Body of pancreas (tissue), 4 donors: ENCODE data around the gene TENT4B. TPM values are rescaled to one million over a fixed set of nuclear protein-coding genes. Genes with fewer than 3 reads are reported as not detected.

Experiments
- ATAC-seq: fragments of 150-250 bp; one replicate; pipeline ENCODE4 v1.9.1; 2016
- DNase-seq, 4 donors: peaks; one replicate each; pipeline ENCODE4 v3.0.0-alpha.2; 2019
- H3K27ac ChIP-seq, 4 donors: fragments of 200-600 bp; sonication (generic); 1 replicate in 3 of 4; 2 replicates in 1 of 4; pipeline versions ENCODE4 v1.5.1 to v1.6.1; 2016 to 2019; ENCODE audit warnings: mild to moderate bottlenecking in 1 of 4, mixed read lengths in 1 of 4, moderate library complexity in 1 of 4
- H3K27me3 ChIP-seq, 2 donors: fragments of 200-600 bp; sonication (generic); one replicate each; pipeline ENCODE4 v1.6.0; 2016; ENCODE audit warnings: mild to moderate bottlenecking in 1 of 2
- H3K36me3 ChIP-seq, 2 donors: fragments of 200-600 bp; sonication (generic); replicated peaks in 1 of 2; 2 replicates each; pipeline ENCODE4 v1.5.1; 2016; ENCODE audit warnings: low read depth in 2 of 2; ENCODE audit not compliant: insufficient read depth in 1 of 2
- H3K4me1 ChIP-seq: fragments of 200-600 bp; sonication (generic); one replicate; pipeline ENCODE4 v1.6.0; 2016
- H3K4me3 ChIP-seq, 2 donors: fragments of 200-600 bp; sonication (generic); 1 replicate in 1 of 2; 2 replicates in 1 of 2; pipeline ENCODE4 v1.5.1; 2016 to 2019
- H3K9me3 ChIP-seq, 3 donors: fragments of 200-600 bp; sonication (generic); 1 replicate in 2 of 3; 2 replicates in 1 of 3; pipeline ENCODE4 v1.5.1; 2016
- POLR2A ChIP-seq, 3 donors: fragments of 450-650 bp; IDR thresholded peaks; one replicate each; pipeline ENCODE4 v1.6.1; 2016; ENCODE audit warnings: antibody characterized with exemption in 3 of 3, mild to moderate bottlenecking in 2 of 3
- WGBS, 2 donors: methylation state at CpG; one replicate each; pipeline ENCODE4 v1.1.5; 2017; 5-methylcytosine and 5-hydroxymethylcytosine counted together
- intact Hi-C: fragments of 100-400 bp; cut with DNase I; formaldehyde crosslinking; loops from one replicate; pipeline ENCODE4 v1.15.1; 2023
- small RNA-seq: library from RNA; depleted of rRNA; stranded (forward); fragments of <200 nt; gene quantifications from one replicate; pipeline ENCODE3, GENCODE V24; 2016
- total RNA-seq, 2 donors: library from RNA; depleted of rRNA; stranded (reverse); fragments of >200 nt; gene quantifications; one replicate each; pipeline ENCODE4 v1.1.0, GENCODE V29; 2016
- TF ChIP-seq, protein P1 (sequence below), 7 experiments: fragments of 450-650 bp in 4 of 7; fragments of 200-600 bp in 3 of 7; sonication (generic) in 3 of 7; IDR thresholded peaks; one replicate each; pipeline ENCODE4 v1.5.1; 2016 to 2019; ENCODE audit warnings: antibody characterized with exemption in 7 of 7

The TENT4B gene
- total RNA-seq, 2 donors from 2014 or later = 2.0 to 7.0 TPM

DNA sequence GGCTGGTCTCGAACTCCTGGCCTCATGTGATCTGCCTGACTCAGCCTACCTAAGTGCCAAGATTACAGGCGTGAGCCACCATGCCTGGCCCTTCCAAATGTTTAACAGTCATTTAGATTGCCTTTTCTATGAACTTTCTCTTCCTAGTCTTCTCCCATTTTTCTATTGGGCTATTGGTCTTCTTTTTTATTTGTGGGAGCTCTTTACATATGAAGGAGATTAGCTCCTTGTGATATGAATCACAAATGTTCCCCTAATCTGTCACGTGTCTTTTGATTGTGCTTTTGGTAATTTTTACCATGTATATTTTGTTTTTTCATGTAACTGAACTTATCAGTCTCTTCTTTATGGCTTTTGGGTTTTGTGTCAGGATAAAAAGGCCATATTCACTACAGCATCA, 125.1 kb downstream of the TENT4B start:
- no peak for ATAC-seq
- Histone ChIP-seq H3K27ac (no peak overlapping the region), H3K4me3 (no peak overlapping the region), H3K27me3 (no peaks in the 10 kb centered on the region), H3K36me3 (no peaks in the 10 kb centered on the region), H3K9me3 (no peaks in the 10 kb centered on the region), H3K4me1 (no peaks in the 10 kb centered on the region)
- DNase-seq = no peak
- TF ChIP-seq POLR2A (IDR thresholded peaks at IDR 0.05) = no peak
- TF ChIP-seq, protein P1, sequence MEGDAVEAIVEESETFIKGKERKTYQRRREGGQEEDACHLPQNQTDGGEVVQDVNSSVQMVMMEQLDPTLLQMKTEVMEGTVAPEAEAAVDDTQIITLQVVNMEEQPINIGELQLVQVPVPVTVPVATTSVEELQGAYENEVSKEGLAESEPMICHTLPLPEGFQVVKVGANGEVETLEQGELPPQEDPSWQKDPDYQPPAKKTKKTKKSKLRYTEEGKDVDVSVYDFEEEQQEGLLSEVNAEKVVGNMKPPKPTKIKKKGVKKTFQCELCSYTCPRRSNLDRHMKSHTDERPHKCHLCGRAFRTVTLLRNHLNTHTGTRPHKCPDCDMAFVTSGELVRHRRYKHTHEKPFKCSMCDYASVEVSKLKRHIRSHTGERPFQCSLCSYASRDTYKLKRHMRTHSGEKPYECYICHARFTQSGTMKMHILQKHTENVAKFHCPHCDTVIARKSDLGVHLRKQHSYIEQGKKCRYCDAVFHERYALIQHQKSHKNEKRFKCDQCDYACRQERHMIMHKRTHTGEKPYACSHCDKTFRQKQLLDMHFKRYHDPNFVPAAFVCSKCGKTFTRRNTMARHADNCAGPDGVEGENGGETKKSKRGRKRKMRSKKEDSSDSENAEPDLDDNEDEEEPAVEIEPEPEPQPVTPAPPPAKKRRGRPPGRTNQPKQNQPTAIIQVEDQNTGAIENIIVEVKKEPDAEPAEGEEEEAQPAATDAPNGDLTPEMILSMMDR (IDR thresholded peaks at IDR 0.05) = no peak
- intact Hi-C loops = no loop called here
- 66 to 67% methylated on average over 3 of the region's 3 CpGs for WGBS, 2 donors

DNA sequence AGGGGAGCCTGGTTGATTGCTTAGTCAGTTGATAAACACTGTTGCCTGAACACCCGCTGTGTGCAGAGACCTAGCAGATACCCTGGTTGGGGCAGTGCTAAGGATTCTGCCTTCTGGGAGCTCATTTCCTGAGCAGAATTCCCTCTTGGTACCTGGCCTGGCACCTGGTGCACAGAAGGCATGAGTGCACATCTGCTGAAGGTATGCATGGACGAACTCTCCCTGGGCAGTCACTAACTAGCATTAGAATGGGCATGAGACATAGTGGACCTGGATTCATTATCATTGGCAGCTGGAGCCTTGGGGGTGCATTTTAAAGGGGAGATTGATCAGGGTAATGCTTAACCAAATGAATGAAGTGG, 126.4 kb downstream of the TENT4B start:
- no peaks in the 10 kb centered on the region for H3K9me3 ChIP-seq
- H3K36me3 ChIP-seq = no peaks in the 10 kb centered on the region
- no peak overlapping the region for H3K4me3 ChIP-seq
- no peak for ATAC-seq
- intact Hi-C loops = no loop called here
- H3K4me1 ChIP-seq = no peaks in the 10 kb centered on the region
- no peaks in the 10 kb centered on the region for H3K27me3 ChIP-seq
- peak overlapping the region in 1 of 4 donors; percentile 27 for H3K27ac ChIP-seq
- TF ChIP-seq, protein P1 (IDR thresholded peaks at IDR 0.05) = no peak
- no peak for TF ChIP-seq POLR2A (IDR thresholded peaks at IDR 0.05)
- WGBS, 2 donors = 78 to 89% methylated on average over 2 of the region's 2 CpGs
- DNase-seq = no peak

DNA sequence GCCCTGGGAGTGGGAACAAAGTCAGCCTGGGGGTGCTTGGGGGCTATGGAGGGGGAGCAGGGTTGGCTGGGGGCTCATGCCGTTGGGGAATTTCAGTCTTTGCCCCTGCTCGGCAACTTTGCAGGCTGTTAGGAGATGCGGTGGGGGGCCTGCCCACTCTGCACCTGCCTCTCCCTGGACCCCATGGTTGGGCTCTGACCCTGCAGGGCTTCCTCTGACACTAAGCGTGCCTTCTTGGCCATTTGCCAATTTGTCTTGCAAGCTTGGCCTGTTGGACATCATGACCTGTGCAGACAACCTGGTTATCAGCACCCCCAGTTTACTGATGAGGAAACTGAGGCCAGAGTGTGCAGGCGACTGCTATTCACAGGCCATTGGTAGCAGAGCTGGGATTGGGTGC, 127.8 kb downstream of the TENT4B start:
- no peak for DNase-seq
- no peak overlapping the region for H3K27ac ChIP-seq

More for the DNA sequence above, 127.8 kb downstream of the TENT4B start:
- Histone ChIP-seq H3K4me1 (no peaks in the 10 kb centered on the region), H3K9me3 (no peaks in the 10 kb centered on the region), H3K4me3 (no peak overlapping the region), H3K27me3 (no peaks in the 10 kb centered on the region), H3K36me3 (no peaks in the 10 kb centered on the region)
- 77 to 85% methylated on average over 4 to 5 of the region's 5 CpGs for WGBS, 2 donors
- ATAC-seq = no peak
- intact Hi-C loops = no loop called here
- no peak for TF ChIP-seq POLR2A (IDR thresholded peaks at IDR 0.05)
- TF ChIP-seq, protein P1 (IDR thresholded peaks at IDR 0.05) = no peak

Small RNA genes lying within 50 kb of the gene (small RNA-seq; reads per million reads assigned to genes)
- gene RF00156 (not detected), gene RPL10P14 (not detected)

Other genes with a start within 250 kb of the TENT4B start
- 10 to 100 TPM; 11.5 to 22.3 TPM for gene CNEP1R1, start 128.1 kb upstream of the TENT4B start, total RNA-seq
- gene HEATR3, start 87.3 kb upstream of the TENT4B start, total RNA-seq = 10 to 100 TPM; 17.4 to 25.7 TPM
- 1 to 10 TPM; 4.9 to 8.6 TPM for gene ADCY7, start 113.2 kb downstream of the TENT4B start, total RNA-seq
- 10 to 100 TPM; 21.8 to 32.6 TPM for gene BRD7, start 215.7 kb downstream of the TENT4B start, total RNA-seq